SK-N-SH (cell line): ENCODE measurements around the gene KRT73.

Source experiments
- EP300 ChIP-seq, 2 experiments: IDR thresholded peaks; 2 replicates each; pipeline versions ENCODE4 v1.4.0 to v1.6.1; 2012; ENCODE audit warnings: borderline replicate concordance in 1 of 2, low read depth in 1 of 2, low read length in 1 of 2
- GABPA ChIP-seq: IDR thresholded peaks from 2 replicates; pipeline ENCODE4 v1.4.0; 2012; ENCODE audit warnings: low read depth, mild to moderate bottlenecking
- JUND ChIP-seq: IDR thresholded peaks from 2 replicates; pipeline ENCODE4 v1.4.0; 2012
- MXI1 ChIP-seq: IDR thresholded peaks from 2 replicates; pipeline ENCODE4 v1.6.1; 2012; ENCODE audit warnings: mild to moderate bottlenecking, low read depth, low read length, improper control_type of control experiment
- RFX5 ChIP-seq: IDR thresholded peaks from 2 replicates; pipeline ENCODE4 v1.6.1; 2012; ENCODE audit warnings: mild to moderate bottlenecking, improper control_type of control experiment, low read length
- SIN3A ChIP-seq: IDR thresholded peaks from 2 replicates; pipeline ENCODE4 v1.6.1; 2012; ENCODE audit warnings: low read depth, mild to moderate bottlenecking, low read length, moderate library complexity, borderline replicate concordance
- SMC3 ChIP-seq: IDR thresholded peaks from 2 replicates; pipeline ENCODE4 v1.6.1; 2012; ENCODE audit warnings: low read depth, low read length, improper control_type of control experiment
- TAF1 ChIP-seq: IDR thresholded peaks from 2 replicates; pipeline ENCODE4 v1.6.1; 2012; ENCODE audit warnings: low read depth, mild to moderate bottlenecking, low read length, moderate library complexity, borderline replicate concordance
- TEAD4 ChIP-seq: IDR thresholded peaks from 2 replicates; pipeline ENCODE4 v1.4.0; 2012; ENCODE audit warnings: mild to moderate bottlenecking, borderline replicate concordance; ENCODE audit not compliant: insufficient read depth
- YY1 ChIP-seq: IDR thresholded peaks from 2 replicates; pipeline ENCODE4 v1.4.0; 2012; ENCODE audit warnings: low read depth, mild to moderate bottlenecking
- TF ChIP-seq, protein P1 (sequence below): fragments of 200-600 bp; sonication (generic); IDR thresholded peaks from 2 replicates; pipeline ENCODE4 v1.6.1; 2017; ENCODE audit warnings: antibody characterized with exemption, mild to moderate bottlenecking, moderate library complexity
- TF ChIP-seq, protein P2 (sequence below): IDR thresholded peaks from 2 replicates; pipeline ENCODE4 v1.4.0; 2012; ENCODE audit warnings: low read depth, borderline replicate concordance
- TF ChIP-seq, protein P3 (sequence below): IDR thresholded peaks from 2 replicates; pipeline ENCODE4 v1.4.0; 2012; ENCODE audit warnings: low read depth, borderline replicate concordance
- TF ChIP-seq, protein P4 (sequence below): IDR thresholded peaks from 2 replicates; pipeline ENCODE4 v1.4.0; 2012; ENCODE audit warnings: low read depth

DNA sequence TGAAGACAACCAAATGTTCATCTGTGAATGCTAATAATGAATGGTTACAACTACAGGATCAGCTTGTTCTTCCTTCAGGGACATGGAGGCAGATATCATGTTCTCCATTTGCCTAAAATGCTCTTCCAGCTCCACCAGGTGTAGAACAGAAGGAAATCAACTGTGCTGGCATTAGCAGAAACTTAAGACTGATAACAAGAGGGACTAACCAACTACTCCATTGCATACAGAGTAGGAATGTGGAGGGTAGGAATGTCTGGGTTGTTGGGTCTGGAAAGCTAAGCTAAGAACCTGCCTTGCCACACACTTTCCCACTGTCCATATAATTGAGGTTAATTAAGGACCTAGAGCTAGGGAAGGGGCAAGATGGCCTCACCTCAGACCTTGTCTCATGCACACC lies 45.1 kb upstream of the KRT73 start:
- TF ChIP-seq, protein P1, sequence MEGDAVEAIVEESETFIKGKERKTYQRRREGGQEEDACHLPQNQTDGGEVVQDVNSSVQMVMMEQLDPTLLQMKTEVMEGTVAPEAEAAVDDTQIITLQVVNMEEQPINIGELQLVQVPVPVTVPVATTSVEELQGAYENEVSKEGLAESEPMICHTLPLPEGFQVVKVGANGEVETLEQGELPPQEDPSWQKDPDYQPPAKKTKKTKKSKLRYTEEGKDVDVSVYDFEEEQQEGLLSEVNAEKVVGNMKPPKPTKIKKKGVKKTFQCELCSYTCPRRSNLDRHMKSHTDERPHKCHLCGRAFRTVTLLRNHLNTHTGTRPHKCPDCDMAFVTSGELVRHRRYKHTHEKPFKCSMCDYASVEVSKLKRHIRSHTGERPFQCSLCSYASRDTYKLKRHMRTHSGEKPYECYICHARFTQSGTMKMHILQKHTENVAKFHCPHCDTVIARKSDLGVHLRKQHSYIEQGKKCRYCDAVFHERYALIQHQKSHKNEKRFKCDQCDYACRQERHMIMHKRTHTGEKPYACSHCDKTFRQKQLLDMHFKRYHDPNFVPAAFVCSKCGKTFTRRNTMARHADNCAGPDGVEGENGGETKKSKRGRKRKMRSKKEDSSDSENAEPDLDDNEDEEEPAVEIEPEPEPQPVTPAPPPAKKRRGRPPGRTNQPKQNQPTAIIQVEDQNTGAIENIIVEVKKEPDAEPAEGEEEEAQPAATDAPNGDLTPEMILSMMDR, result no peak
- TF ChIP-seq MXI1 (no peak), SMC3 (no peak), EP300 (IDR thresholded peaks at IDR 0.05; ENCODE audit: borderline replicate concordance in 1 of 2, low read depth in 1 of 2, low read length in 1 of 2) (no peak), YY1 (no peak), TAF1 (no peak), JUND (no peak), RFX5 (no peak), SIN3A (no peak), GABPA (no peak), TEAD4 (no peak)
- TF ChIP-seq, protein P2, sequence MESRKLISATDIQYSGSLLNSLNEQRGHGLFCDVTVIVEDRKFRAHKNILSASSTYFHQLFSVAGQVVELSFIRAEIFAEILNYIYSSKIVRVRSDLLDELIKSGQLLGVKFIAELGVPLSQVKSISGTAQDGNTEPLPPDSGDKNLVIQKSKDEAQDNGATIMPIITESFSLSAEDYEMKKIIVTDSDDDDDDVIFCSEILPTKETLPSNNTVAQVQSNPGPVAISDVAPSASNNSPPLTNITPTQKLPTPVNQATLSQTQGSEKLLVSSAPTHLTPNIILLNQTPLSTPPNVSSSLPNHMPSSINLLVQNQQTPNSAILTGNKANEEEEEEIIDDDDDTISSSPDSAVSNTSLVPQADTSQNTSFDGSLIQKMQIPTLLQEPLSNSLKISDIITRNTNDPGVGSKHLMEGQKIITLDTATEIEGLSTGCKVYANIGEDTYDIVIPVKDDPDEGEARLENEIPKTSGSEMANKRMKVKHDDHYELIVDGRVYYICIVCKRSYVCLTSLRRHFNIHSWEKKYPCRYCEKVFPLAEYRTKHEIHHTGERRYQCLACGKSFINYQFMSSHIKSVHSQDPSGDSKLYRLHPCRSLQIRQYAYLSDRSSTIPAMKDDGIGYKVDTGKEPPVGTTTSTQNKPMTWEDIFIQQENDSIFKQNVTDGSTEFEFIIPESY, result no peak
- TF ChIP-seq, protein P3, sequence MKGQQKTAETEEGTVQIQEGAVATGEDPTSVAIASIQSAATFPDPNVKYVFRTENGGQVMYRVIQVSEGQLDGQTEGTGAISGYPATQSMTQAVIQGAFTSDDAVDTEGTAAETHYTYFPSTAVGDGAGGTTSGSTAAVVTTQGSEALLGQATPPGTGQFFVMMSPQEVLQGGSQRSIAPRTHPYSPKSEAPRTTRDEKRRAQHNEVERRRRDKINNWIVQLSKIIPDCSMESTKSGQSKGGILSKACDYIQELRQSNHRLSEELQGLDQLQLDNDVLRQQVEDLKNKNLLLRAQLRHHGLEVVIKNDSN, result no peak
- TF ChIP-seq, protein P4, sequence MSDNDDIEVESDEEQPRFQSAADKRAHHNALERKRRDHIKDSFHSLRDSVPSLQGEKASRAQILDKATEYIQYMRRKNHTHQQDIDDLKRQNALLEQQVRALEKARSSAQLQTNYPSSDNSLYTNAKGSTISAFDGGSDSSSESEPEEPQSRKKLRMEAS, result no peak
